Bronchus fibroblast of lung (primary cell): Measurements from ENCODE around the gene SLC39A9. TPM values are rescaled to one million over a fixed set of nuclear protein-coding genes. Genes with fewer than 3 reads are reported as not detected.

Experiments used
- total RNA-seq: library from RNA; depleted of rRNA; stranded (reverse); fragments of >200 nt; gene quantifications from 2 replicates; pipeline ENCODE4 v1.2.3, GENCODE V29; 2015

SLC39A9 gene, protein sequence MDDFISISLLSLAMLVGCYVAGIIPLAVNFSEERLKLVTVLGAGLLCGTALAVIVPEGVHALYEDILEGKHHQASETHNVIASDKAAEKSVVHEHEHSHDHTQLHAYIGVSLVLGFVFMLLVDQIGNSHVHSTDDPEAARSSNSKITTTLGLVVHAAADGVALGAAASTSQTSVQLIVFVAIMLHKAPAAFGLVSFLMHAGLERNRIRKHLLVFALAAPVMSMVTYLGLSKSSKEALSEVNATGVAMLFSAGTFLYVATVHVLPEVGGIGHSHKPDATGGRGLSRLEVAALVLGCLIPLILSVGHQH
- total RNA-seq, result 59.0 and 63.7 TPM in 2 replicates

DNA sequence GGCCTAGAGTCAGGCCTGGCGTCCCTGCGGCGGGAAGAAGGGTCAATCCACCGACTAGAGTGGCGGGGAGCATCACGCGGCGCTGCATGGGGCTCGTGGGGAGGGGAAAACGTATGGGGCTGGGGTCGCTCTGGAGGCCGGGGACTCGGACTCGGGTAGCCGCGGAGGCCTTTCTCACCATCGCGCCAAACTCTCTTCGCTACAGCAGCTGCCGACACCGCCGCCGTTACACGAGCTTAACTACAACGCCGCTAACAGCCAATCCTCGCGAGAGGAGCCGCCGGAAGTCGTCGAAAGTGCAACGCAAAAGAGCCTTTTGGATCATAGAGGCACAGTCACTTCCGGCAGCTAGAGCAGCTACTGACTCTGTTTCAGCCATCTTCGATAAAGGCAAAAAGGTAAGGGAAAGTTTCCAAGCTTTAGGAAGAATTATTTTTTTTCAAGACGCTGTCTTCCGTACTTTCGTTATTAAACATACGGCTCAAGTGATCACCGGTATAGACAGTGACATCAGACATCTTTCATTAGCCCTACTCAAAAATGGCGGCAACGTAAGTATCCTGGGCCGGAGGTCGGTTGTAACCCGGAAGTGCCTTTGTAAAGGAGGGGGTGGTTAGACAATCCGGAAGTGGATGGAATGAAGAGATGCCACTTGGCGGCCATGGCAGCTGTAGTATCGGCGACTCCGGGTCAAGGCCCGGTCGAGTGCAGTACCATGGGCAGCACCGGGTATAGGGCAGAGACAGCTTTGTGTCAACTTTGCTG, at the start of gene SLC39A9, which contains the start of gene ERH:
TSS of gene SLC39A9 (plus strand) at position 640 of the 765 bp plus-strand sequence. CDS start 678 bp downstream, outside the sequence.
TSS of gene ERH (minus strand) at position 247 of the 765 bp plus-strand sequence. CDS start at position 181, 66 bp downstream.

DNA sequence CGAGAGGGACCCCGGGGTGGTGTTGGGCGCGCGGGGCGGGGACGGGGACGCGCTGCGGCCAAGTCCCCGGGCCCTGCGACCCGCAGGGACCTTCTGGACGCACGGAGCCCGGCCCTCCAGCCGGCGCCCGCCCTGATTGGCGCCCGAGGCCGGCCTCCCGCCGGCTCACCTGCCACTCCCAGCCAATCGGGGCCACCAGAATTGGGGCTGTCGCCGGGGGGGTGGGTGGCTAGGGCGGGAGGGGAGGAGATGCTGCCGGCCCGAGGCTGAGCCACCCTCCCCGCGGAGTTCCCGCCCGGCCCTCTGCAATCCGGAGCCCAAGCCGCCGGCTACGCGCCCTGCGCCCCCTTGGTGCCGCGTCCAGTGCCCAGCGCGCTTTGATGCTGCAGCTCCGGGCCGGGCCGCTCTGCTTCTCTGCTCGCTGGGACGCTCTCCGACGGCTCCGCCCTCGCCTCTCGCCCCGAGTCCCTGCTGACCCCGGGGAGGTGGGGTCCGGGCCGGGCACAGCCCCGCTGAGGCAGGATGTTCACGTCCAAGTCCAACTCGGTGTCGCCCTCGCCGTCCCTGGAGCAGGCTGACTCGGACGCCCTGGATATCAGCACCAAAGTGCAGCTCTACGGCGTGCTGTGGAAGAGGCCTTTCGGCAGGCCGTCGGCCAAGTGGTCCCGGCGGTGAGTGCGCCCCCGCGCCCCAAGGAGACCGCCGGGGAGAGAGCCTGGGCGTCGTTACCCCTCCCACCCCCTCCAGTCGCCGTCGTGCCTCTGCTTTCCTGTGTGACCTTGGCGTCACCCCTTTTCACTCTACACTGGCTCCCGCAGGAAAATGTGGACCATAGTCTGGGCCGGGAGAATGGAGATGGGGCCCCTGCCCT, 86.2 kb downstream of the SLC39A9 start, which contains the start of gene PLEKHD1:
TSS of gene PLEKHD1 (plus strand) at position 285 of the 871 bp plus-strand sequence. CDS start at position 523, 238 bp downstream.

Other genes with a start within 250 kb of the SLC39A9 start
- 9.2 and 9.9 TPM in 2 replicates for gene DCAF5, start 245.6 kb upstream of the SLC39A9 start, total RNA-seq
- gene EXD2, start 207.2 kb upstream of the SLC39A9 start, total RNA-seq, result 17.4 and 21.5 TPM in 2 replicates
- 0.17 and 0.45 TPM in 2 replicates for gene GALNT16, start 138.5 kb upstream of the SLC39A9 start, total RNA-seq
- 189 and 194 TPM in 2 replicates for gene ERH, start 393 bp upstream of the SLC39A9 start, total RNA-seq
- gene PLEKHD1, start 86.0 kb downstream of the SLC39A9 start, total RNA-seq, result not detected in 2 replicates
- not detected in 2 replicates for gene CCDC177, start 176.2 kb downstream of the SLC39A9 start, total RNA-seq
- 3.6 and 4.4 TPM in 2 replicates for gene SUSD6, start 212.9 kb downstream of the SLC39A9 start, total RNA-seq